A549 (cell line): Measurements from ENCODE around the gene MYOD1. TPM values are rescaled to one million over a fixed set of nuclear protein-coding genes. Genes with fewer than 3 reads are reported as not detected.

Experiments
- ATAC-seq, 2 experiments: fragments of 200-7000 bp in 1 of 2; fragments of >200 bp in 1 of 2; cut with Nextera tagmentation in 1 of 2; cut with Tn5 transposase in 1 of 2; 3 replicates each; pipeline versions ENCODE4 v1.8.0 to v1.9.1; 2018 to 2020; ENCODE audit warnings: mild to moderate bottlenecking in 1 of 2, moderate library complexity in 1 of 2
- CTCF ChIA-PET: fragments of 300-600 bp; sonication (Branson Sonifier 250); formaldehyde crosslinking; extraction: SDS; loops from one replicate; lab custom pipeline; 2021; ENCODE audit warnings: antibody characterized with exemption, inconsistent platforms; lab: Yijun Ruan, JAX
- POLR2A ChIA-PET: fragments of 350-600 bp; formaldehyde crosslinking; extraction: SDS; loops from one replicate; lab custom pipeline; 2021; ENCODE audit warnings: antibody characterized with exemption, inconsistent platforms; lab: Yijun Ruan, JAX
- DNase-seq, 2 experiments: peaks; one replicate each; pipeline versions ENCODE4 v3.0.0 to v3.0.0-alpha.2; 2011 to 2016; ENCODE audit warnings: low read depth in 1 of 2, low spot score in 1 of 2
- FAIRE-seq: peaks from 2 replicates; lab custom pipeline; 2011; peaks lifted over from hg19 to GRCh38; lab: Jason Lieb, UNC
- H3K27ac ChIP-seq, 2 experiments: fragments of >200 bp; sonication (Bioruptor Twin); formaldehyde crosslinking; 3 replicates each; pipeline ENCODE4 v1.5.1; 2016 to 2017
- H3K4me1 ChIP-seq: fragments of >200 bp; sonication (Bioruptor Twin); formaldehyde crosslinking; 3 replicates; pipeline ENCODE4 v1.6.1; 2016
- H3K4me2 ChIP-seq: fragments of >200 bp; sonication (Bioruptor Twin); formaldehyde crosslinking; 3 replicates; pipeline ENCODE4 v1.6.1; 2016
- H3K4me3 ChIP-seq: fragments of >200 bp; sonication (Bioruptor Twin); formaldehyde crosslinking; 3 replicates; pipeline ENCODE4 v1.5.1; 2016
- H3K9me3 ChIP-seq: fragments of >200 bp; sonication (Bioruptor Twin); formaldehyde crosslinking; 3 replicates; pipeline ENCODE4 v1.6.1; 2016
- BHLHE40 ChIP-seq: IDR thresholded peaks from 2 replicates; pipeline ENCODE4 v1.6.1; 2012; ENCODE audit warnings: low read depth, low read length, inconsistent platforms
- CBX2 ChIP-seq: fragments of 200-600 bp; sonication (generic); IDR thresholded peaks from 2 replicates; pipeline ENCODE4 v1.6.1; 2016; ENCODE audit warnings: low read depth, mild to moderate bottlenecking, borderline replicate concordance
- EHF ChIP-seq: fragments of 250-450 bp; sonication (Bioruptor Pico); IDR thresholded peaks from 2 replicates; pipeline ENCODE4 v1.5.0; 2020; ENCODE audit warnings: mild to moderate bottlenecking
- EP300 ChIP-seq, 2 experiments: fragments of >200 bp; sonication (Bioruptor Twin); formaldehyde crosslinking; IDR thresholded peaks; 2 replicates in 1 of 2; 3 replicates in 1 of 2; pipeline ENCODE4 v1.6.1; 2016 to 2017
- FOSB ChIP-seq: fragments of 250-450 bp; sonication (Bioruptor Pico); IDR thresholded peaks from 2 replicates; pipeline ENCODE4 v1.5.0; 2020; ENCODE audit warnings: mild to moderate bottlenecking, moderate library complexity
- FOSL2 ChIP-seq, 2 experiments: fragments of 450-650 bp in 1 of 2; fragments of >200 bp in 1 of 2; sonication (Bioruptor Twin) in 1 of 2; formaldehyde crosslinking; IDR thresholded peaks; 2 replicates each; pipeline versions ENCODE4 v1.5.0 to v1.6.1; 2016 to 2020; ENCODE audit warnings: mild to moderate bottlenecking in 1 of 2, moderate library complexity in 1 of 2
- HEYL ChIP-seq: fragments of 250-450 bp; sonication (Bioruptor Pico); IDR thresholded peaks from 2 replicates; pipeline ENCODE4 v1.8.0; 2021; ENCODE audit warnings: mild to moderate bottlenecking, moderate library complexity
- HOXA7 ChIP-seq: fragments of 250-450 bp; sonication (Bioruptor Pico); IDR thresholded peaks from 2 replicates; pipeline ENCODE4 v1.5.0; 2020; ENCODE audit warnings: mild to moderate bottlenecking, moderate library complexity
- HOXB13 ChIP-seq: fragments of 250-450 bp; sonication (Bioruptor Pico); IDR thresholded peaks from 2 replicates; pipeline ENCODE4 v1.5.0; 2020; ENCODE audit warnings: low read depth, mild to moderate bottlenecking, moderate library complexity
- JUN ChIP-seq, 2 experiments: fragments of >200 bp; sonication (Bioruptor Twin); formaldehyde crosslinking; IDR thresholded peaks; 2 replicates in 1 of 2; 3 replicates in 1 of 2; pipeline ENCODE4 v1.6.1; 2016 to 2017
- KDM1A ChIP-seq: fragments of 200-600 bp; sonication (generic); IDR thresholded peaks from 2 replicates; pipeline ENCODE4 v1.6.1; 2016; ENCODE audit warnings: low read depth, mild to moderate bottlenecking
- MAFK ChIP-seq: fragments of 450-650 bp; IDR thresholded peaks from 2 replicates; pipeline ENCODE4 v1.6.1; 2014; ENCODE audit not compliant: partially characterized antibody
- MAZ ChIP-seq: fragments of 150-350 bp; IDR thresholded peaks from 2 replicates; pipeline ENCODE4 v1.6.1; 2014; ENCODE audit warnings: antibody characterized with exemption, low read depth, low read length, borderline replicate concordance
- MYC ChIP-seq: IDR thresholded peaks from 2 replicates; pipeline ENCODE4 v1.6.1; 2012; ENCODE audit warnings: mild to moderate bottlenecking, inconsistent platforms, low read length, improper control_type of control experiment, borderline replicate concordance
- NPAS2 ChIP-seq: fragments of 250-450 bp; sonication (Bioruptor Pico); IDR thresholded peaks from 2 replicates; pipeline ENCODE4 v1.8.0; 2022; ENCODE audit warnings: mild to moderate bottlenecking, moderate library complexity, borderline replicate concordance
- RAD21 ChIP-seq, 2 experiments: fragments of >200 bp in 1 of 2; sonication (Bioruptor Twin) in 1 of 2; formaldehyde crosslinking in 1 of 2; IDR thresholded peaks in 1 of 2; conservative IDR thresholded peaks in 1 of 2; 2 replicates in 1 of 2; 3 replicates in 1 of 2; pipeline ENCODE4 v1.6.1; 2012 to 2018; ENCODE audit warnings: inconsistent platforms in 1 of 2
- RFX5 ChIP-seq: fragments of 450-650 bp; IDR thresholded peaks from 2 replicates; pipeline ENCODE4 v1.7.1; 2014; ENCODE audit warnings: antibody characterized with exemption, mild to moderate bottlenecking, moderate library complexity
- SREBF2 ChIP-seq: fragments of 450-650 bp; IDR thresholded peaks from 2 replicates; pipeline ENCODE4 v1.6.1; 2014; ENCODE audit warnings: mild to moderate bottlenecking, moderate library complexity
- TP53 ChIP-seq: fragments of 250-450 bp; sonication (Bioruptor Pico); IDR thresholded peaks from 2 replicates; pipeline ENCODE4 v1.5.0; 2021; ENCODE audit warnings: mild to moderate bottlenecking, moderate library complexity
- ZC3H11A ChIP-seq: fragments of 450-650 bp; IDR thresholded peaks from 2 replicates; pipeline ENCODE4 v1.6.1; 2014; ENCODE audit warnings: antibody characterized with exemption, mild to moderate bottlenecking
- ZFP36 ChIP-seq: fragments of 450-650 bp; IDR thresholded peaks from 2 replicates; pipeline ENCODE4 v1.6.1; 2014; ENCODE audit warnings: borderline replicate concordance; ENCODE audit not compliant: partially characterized antibody
- ZNF302 ChIP-seq: fragments of 250-450 bp; sonication (Bioruptor Pico); IDR thresholded peaks from 2 replicates; pipeline ENCODE4 v1.9.0; 2021; ENCODE audit warnings: inconsistent platforms, mild to moderate bottlenecking, moderate library complexity
- ZSCAN20 ChIP-seq: fragments of 250-450 bp; sonication (Bioruptor Pico); IDR thresholded peaks from 2 replicates; pipeline ENCODE4 v1.8.0; 2022; ENCODE audit warnings: mild to moderate bottlenecking, moderate library complexity
- WGBS: methylation state at CpG from one replicate; pipeline ENCODE4 v1.1.6; 2017; ENCODE audit errors: missing lambda C conversion rate; 5-methylcytosine and 5-hydroxymethylcytosine counted together
- polyA plus RNA-seq, 4 experiments: library from polyadenylated mRNA; depleted of rRNA in 3 of 4; stranded (reverse); fragments of >200 nt; fragmentation: RNase III in 1 of 4; extraction: RNeasy Plus Mini Kit Qiagen cat#74134 plus additional on column Dnase treatment in 1 of 4; gene quantifications; 2 replicates in 3 of 4; 3 replicates in 1 of 4; pipeline ENCODE4 v1.2.3, GENCODE V29; 2011 to 2017
- TF ChIP-seq, protein P1 (sequence below): fragments of 150-350 bp; IDR thresholded peaks from 2 replicates; pipeline ENCODE4 v1.6.1; 2014; ENCODE audit warnings: low read depth, mild to moderate bottlenecking, low read length
- TF ChIP-seq, protein P2 (sequence below): fragments of 250-450 bp; sonication (Bioruptor Pico); IDR thresholded peaks from 2 replicates; pipeline ENCODE4 v1.5.0; 2020; ENCODE audit warnings: low read depth, mild to moderate bottlenecking, moderate library complexity
- TF ChIP-seq, protein P3 (sequence below): fragments of 450-650 bp; IDR thresholded peaks from 2 replicates; pipeline ENCODE4 v1.6.1; 2014; ENCODE audit warnings: antibody characterized with exemption
- TF ChIP-seq, protein P4 (sequence below): IDR thresholded peaks from 2 replicates; pipeline ENCODE4 v1.6.1; 2012
- TF ChIP-seq, protein P5 (sequence below): fragments of >200 bp; sonication (Bioruptor Twin); formaldehyde crosslinking; IDR thresholded peaks from 3 replicates; pipeline ENCODE4 v1.5.1; 2016

The MYOD1 gene
- polyA plus RNA-seq, 2 of the 4 experiments (the other 2 are of a cell fraction): not detected

DNA sequence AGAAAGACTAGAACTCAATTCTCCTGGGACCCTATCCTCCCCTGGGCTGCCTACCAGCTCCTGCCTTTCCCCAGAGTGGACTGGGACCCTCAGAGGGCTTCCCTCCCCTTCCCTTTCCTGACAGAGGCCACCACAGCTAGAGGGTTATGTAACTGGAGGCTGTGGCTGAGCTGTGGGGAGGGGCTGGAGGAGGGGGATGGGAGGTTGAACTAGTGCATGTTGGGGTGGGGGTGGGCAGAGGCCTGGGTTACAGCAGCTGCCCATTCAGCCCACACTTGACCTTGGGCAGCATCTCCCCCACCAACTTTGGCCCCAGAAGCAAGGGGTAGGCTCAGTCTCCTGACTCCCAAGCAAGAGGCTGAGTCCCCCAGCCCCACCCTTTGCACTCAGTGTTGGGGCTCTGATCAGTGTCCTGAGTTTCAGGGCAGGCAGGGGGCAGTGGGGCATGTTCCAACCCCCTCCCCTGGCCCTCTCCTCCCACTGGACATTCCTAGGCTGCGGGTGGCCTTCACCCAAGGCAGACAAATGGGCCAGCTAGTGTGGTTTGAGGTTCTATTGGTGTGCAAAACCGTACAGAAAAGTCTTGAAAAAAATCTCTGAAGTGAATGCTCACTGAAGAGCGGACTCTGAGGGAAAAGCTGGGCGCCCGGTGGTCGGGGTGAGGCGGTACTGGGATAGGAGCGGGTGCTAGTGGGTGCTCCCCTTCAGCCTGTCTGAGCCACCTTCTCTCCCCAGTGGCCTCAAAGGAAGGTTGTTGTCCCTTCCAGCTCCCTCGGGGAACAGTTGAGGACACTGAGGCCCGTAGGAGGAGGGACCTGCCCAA is 19.0 kb downstream of the MYOD1 start:
- Histone ChIP-seq H3K4me1 (no peaks in the 10 kb centered on the region; the same call in 2 of the 3 replicates), H3K27ac (no peak overlapping the region), H3K9me3 (no peaks in the 10 kb centered on the region), H3K4me2 (no peak overlapping the region), H3K4me3 (no peak overlapping the region)
- ATAC-seq (no peak), DNase-seq (no peak), FAIRE-seq (no peak)
- TF ChIP-seq RFX5: no peak
- TF ChIP-seq, protein P1, sequence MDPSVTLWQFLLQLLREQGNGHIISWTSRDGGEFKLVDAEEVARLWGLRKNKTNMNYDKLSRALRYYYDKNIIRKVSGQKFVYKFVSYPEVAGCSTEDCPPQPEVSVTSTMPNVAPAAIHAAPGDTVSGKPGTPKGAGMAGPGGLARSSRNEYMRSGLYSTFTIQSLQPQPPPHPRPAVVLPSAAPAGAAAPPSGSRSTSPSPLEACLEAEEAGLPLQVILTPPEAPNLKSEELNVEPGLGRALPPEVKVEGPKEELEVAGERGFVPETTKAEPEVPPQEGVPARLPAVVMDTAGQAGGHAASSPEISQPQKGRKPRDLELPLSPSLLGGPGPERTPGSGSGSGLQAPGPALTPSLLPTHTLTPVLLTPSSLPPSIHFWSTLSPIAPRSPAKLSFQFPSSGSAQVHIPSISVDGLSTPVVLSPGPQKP: no peak
- TF ChIP-seq HEYL (CRISPR knock-in tag): no peak
- no peak for TF ChIP-seq NPAS2 (CRISPR knock-in tag)
- no peak for TF ChIP-seq KDM1A
- no peak for TF ChIP-seq ZNF302
- TF ChIP-seq, protein P2, sequence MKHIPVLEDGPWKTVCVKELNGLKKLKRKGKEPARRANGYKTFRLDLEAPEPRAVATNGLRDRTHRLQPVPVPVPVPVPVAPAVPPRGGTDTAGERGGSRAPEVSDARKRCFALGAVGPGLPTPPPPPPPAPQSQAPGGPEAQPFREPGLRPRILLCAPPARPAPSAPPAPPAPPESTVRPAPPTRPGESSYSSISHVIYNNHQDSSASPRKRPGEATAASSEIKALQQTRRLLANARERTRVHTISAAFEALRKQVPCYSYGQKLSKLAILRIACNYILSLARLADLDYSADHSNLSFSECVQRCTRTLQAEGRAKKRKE (CRISPR knock-in tag): no peak
- no peak for TF ChIP-seq EP300 (IDR thresholded peaks at IDR 0.05)
- no peak for TF ChIP-seq FOSL2 (IDR thresholded peaks at IDR 0.05)
- TF ChIP-seq FOSL2 (CRISPR knock-in tag; IDR thresholded peaks at IDR 0.05): no peak
- TF ChIP-seq ZSCAN20: no peak
- TF ChIP-seq FOSB: no peak
- TF ChIP-seq RAD21 (conservative IDR thresholded peaks at IDR 0.05 in 1 of 2, IDR thresholded peaks at IDR 0.05 in 1 of 2): no peak
- TF ChIP-seq, protein P3, sequence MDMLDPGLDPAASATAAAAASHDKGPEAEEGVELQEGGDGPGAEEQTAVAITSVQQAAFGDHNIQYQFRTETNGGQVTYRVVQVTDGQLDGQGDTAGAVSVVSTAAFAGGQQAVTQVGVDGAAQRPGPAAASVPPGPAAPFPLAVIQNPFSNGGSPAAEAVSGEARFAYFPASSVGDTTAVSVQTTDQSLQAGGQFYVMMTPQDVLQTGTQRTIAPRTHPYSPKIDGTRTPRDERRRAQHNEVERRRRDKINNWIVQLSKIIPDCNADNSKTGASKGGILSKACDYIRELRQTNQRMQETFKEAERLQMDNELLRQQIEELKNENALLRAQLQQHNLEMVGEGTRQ: no peak
- no peak for TF ChIP-seq CBX2
- no peak for TF ChIP-seq SREBF2
- 44% methylated on average over 10 of the region's 10 CpGs for WGBS
- POLR2A ChIA-PET: no interaction called here
- CTCF ChIA-PET: interaction anchor here (1.0 to 9.8 kb wide), 6 partner anchors 7 to 240 kb away, joined by 3 to 94 read pairs (median 5); no protein-coding TSS in a partner anchor

DNA sequence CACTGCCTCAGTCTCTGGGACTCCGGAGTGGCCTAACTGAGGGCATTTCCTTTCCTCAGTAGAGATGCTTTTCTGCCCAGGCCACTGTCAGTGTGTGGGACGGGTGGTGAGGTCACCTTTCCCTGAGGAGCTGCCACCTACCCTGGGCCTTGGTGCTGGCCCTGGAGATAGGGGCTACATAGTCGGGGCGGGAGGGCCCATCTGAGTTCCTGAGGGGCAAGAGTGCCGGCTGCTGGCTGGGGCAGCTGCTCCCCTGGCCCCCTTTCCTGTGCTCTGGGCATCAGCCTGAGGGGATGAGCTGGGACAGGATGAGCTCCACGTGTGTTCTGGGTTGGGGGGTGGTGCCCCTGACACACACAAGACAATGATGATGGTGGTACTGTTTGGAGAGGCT is 20.6 kb downstream of the MYOD1 start:
- 49% methylated on average over 5 of the region's 6 CpGs for WGBS
- ChIA-PET POLR2A (no interaction called here), CTCF (interaction anchor here (1.3 to 9.8 kb wide), 3 partner anchors 8 to 241 kb away, joined by 3 to 94 read pairs (median 13); no protein-coding TSS in a partner anchor)
- Histone ChIP-seq H3K4me1 (no peaks in the 10 kb centered on the region), H3K4me3 (no peak overlapping the region), H3K9me3 (no peaks in the 10 kb centered on the region), H3K27ac (no peak overlapping the region), H3K4me2 (no peak overlapping the region)
- ATAC-seq (no peak), FAIRE-seq (no peak), DNase-seq (no peak)
- no peak for TF ChIP-seq ZFP36
- no peak for TF ChIP-seq TP53

DNA sequence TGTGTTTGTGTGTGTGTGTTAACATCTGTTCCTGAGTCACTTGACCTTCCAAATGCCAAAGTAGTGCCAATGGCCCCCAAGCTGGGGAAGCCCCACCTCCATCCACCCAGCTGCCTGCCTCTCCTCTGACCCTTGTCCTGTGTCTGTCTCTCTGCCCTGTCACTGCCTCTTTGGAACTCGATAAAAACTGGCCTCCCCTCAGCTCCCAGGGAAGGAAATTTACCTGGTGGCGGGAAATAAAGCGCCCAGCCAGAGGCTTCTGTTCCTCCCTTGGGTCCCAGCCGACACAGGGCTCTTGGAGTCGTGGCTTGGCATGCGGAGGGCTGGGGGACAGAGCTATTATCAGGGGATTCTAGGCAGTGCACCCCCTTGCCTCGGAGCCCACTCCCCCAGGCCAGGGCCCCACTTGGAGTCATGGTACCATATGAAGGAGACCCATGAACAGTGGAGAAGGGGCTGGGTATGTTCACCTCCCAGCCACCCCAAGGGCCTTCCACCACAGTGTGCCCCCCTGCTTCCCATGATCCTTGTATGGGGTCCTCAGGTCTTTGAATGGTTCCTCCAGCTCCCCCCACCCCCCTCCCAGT is 21.4 kb downstream of the MYOD1 start:
- no peak overlapping the region for H3K4me3 ChIP-seq
- FAIRE-seq: no peak
- no peak overlapping the region for H3K27ac ChIP-seq
- no peaks in the 10 kb centered on the region for H3K9me3 ChIP-seq
- POLR2A ChIA-PET: no interaction called here
- H3K4me1 ChIP-seq: no peaks in the 10 kb centered on the region
- CTCF ChIA-PET: interaction anchor here (1.3 to 9.8 kb wide), 3 partner anchors 9 to 240 kb away, joined by 3 to 94 read pairs (median 13); no protein-coding TSS in a partner anchor
- DNase-seq: no peak
- WGBS: 45% methylated on average over 7 of the region's 7 CpGs
- ATAC-seq: no peak
- H3K4me2 ChIP-seq: no peak overlapping the region
- TF ChIP-seq SREBF2: no peak
- TF ChIP-seq, protein P4, sequence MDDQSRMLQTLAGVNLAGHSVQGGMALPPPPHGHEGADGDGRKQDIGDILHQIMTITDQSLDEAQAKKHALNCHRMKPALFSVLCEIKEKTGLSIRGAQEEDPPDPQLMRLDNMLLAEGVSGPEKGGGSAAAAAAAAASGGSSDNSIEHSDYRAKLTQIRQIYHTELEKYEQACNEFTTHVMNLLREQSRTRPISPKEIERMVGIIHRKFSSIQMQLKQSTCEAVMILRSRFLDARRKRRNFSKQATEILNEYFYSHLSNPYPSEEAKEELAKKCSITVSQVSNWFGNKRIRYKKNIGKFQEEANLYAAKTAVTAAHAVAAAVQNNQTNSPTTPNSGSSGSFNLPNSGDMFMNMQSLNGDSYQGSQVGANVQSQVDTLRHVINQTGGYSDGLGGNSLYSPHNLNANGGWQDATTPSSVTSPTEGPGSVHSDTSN: no peak
- TF ChIP-seq EHF: no peak
- no peak for TF ChIP-seq BHLHE40
- no peak for TF ChIP-seq ZC3H11A
- no peak for TF ChIP-seq HOXB13 (CRISPR knock-in tag)
- TF ChIP-seq MAFK: no peak
- TF ChIP-seq HOXA7: no peak
- no peak for TF ChIP-seq MYC
- TF ChIP-seq, protein P5, sequence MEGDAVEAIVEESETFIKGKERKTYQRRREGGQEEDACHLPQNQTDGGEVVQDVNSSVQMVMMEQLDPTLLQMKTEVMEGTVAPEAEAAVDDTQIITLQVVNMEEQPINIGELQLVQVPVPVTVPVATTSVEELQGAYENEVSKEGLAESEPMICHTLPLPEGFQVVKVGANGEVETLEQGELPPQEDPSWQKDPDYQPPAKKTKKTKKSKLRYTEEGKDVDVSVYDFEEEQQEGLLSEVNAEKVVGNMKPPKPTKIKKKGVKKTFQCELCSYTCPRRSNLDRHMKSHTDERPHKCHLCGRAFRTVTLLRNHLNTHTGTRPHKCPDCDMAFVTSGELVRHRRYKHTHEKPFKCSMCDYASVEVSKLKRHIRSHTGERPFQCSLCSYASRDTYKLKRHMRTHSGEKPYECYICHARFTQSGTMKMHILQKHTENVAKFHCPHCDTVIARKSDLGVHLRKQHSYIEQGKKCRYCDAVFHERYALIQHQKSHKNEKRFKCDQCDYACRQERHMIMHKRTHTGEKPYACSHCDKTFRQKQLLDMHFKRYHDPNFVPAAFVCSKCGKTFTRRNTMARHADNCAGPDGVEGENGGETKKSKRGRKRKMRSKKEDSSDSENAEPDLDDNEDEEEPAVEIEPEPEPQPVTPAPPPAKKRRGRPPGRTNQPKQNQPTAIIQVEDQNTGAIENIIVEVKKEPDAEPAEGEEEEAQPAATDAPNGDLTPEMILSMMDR: no peak
- no peak for TF ChIP-seq JUN (IDR thresholded peaks at IDR 0.05)
- no peak for TF ChIP-seq MAZ
